NT2/D1 (cell line): ENCODE measurements around the gene PPFIA1.

ENCODE experiments used
- YY1 ChIP-seq: IDR thresholded peaks from 2 replicates; pipeline ENCODE4 v1.6.1; 2011; ENCODE audit not compliant: insufficient read length, insufficient read depth
- ZNF274 ChIP-seq: IDR thresholded peaks from 2 replicates; pipeline ENCODE4 v1.6.1; 2011; ENCODE audit warnings: mild to moderate bottlenecking, low read depth, low read length

GRCh38 chr11:70240337-70240736 is 30.2 kb upstream of the PPFIA1 start:
- TF ChIP-seq ZNF274, result no peak
- TF ChIP-seq YY1, result no peak
